ENCODE measurements around the gene ARHGEF10L.

- TF ChIP-seq EP300 (IDR thresholded peaks at IDR 0.05) (no peak), CTCF (IDR thresholded peaks at IDR 0.05) (no peak), POLR2A (IDR thresholded peaks at IDR 0.05) (no peak)
Observed at GRCh38 chr1:17563494-17564281, 24.2 kb downstream of the ARHGEF10L start.
